ENCODE data around the gene EFNB2.

EFNB2 gene

DNA sequence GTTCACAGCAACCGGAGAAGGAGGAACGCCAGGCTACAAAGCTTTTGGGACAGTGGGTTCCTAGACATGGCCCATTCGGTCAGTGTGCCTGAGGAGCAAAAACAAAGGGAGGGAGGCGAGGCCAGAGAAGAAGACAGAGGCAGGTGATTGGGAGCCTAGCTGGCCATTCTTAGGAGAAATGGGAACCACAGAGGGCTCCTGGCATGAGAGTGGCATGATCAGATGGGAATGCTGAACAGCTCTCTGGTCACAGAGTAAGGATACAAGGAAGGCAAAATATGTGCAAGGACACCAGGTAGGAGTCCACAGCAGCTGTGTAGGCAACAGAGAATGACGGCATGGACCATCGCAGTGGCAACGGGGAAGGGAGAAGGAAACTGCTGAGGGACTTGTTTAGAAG lies 82.4 kb downstream of the EFNB2 start:
- DNase-seq (ENCODE audit: low read depth in 2 of 2), result no peak

DNA sequence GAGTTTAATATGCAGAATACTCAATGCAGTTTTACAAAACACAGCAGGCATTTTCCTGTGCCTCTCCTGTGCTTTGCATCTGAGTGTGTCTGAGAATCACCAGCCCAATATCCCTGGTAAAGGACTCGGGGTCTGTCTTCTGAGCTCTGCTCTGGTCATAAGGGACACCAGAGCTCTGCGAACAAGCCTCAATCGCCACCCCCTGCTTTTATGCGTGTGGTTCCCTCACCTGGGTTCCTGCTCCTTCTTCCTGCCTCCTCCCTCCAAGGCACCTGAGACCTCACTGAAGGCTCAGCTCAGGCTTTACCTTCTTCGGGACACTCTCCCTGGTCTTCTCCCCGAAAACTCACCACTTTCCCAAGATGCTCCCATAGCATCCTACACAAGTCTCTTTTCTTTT lies 84.5 kb downstream of the EFNB2 start:
- no peak for DNase-seq (ENCODE audit: low read depth in 2 of 2)

DNA sequence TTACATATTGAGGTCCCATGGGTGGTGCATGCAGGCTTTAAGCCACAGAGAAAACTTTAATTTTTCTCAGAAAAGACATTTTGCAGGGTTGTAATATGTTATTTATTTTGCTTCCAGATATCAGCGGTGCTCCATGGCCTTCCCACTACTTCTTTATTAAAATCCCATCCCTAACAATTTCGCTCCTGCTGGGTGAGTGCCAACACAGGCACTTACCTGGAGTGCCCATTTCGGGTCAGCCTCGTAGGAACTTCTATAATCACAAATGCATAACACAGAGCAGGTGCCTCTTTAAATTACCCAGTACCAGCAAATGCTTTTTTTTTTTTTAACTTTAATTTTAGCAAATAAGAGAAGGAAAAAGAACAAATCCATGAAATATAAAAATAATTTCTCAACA lies 86.4 kb downstream of the EFNB2 start:
- no peak for DNase-seq (ENCODE audit: low read depth in 2 of 2)

DNA sequence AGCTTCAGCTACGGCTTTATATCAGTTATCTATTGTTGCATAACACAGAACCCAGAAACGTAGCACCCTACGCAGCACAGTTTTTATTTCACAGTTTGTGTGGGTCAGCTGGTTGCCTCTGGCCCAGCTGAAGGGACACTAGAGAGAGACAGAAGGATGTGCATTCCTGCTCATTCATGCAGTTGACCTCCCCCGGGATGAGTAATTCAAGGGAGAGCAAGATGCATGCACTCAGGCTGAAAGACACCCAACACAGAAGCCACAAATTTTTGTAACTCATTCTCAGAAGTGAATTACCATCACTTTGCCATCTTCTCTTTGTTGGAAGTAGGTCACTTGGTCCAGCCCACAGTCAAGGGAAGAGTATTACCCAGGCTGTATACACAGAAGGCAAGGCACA lies 89.5 kb downstream of the EFNB2 start:
- DNase-seq (ENCODE audit: low read depth in 2 of 2), result no peak

DNA sequence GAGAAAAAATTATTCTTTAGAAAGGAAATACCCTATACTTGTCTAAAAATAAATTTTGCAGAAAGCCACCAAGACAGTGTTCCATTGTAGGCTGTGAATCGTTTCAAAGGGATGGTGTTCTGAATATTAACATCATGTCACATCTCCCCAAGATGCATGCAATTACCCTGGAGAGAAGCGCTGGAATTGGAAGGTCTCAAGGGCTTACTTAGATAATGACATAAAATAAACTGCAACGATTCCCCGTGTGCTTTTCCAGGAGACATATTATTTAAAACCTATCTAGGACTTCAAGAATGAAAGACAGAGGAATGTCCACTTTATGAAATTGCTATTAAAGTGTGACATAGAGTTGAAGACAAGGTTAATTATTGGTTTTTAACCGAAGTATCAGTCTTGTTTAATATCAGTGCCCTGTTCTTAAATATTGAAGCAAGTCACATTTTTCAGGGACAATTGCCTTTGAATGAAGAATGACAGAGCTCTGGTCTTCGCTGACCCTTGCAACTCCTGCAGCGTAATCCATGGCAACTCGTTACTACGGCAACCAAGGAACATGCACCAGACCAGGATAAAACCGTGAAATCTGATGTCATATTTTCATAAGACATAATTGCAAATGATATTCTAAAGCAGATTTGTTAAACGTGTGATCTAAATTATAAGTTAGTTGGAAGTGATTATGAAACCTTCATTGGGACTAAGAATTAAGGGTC lies 91.7 kb downstream of the EFNB2 start:
- no peak for DNase-seq (ENCODE audit: low read depth in 2 of 2)

DNA sequence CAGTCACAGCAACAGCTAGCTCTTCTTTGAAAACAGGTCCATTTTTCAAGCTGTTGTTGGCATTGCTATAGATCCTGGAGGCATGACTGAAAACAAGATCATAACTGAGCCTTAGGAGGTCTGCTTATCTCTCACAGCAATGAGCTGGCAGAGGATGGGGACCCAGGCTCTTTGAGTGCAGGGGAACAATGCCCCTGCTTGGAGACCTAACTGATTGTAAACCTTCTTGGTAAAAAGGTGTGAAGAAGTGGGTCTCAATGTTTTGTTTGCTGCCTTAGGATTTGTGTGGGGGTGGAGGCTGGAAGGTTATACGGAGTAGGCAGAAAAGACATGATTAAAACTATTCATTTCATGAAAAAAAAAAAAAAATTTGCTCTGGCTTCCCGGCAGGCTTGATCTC lies 94.6 kb downstream of the EFNB2 start:
- no peak for DNase-seq (ENCODE audit: low read depth in 2 of 2)

Measured in stimulated activated CD4-positive, alpha-beta T cell treated with anti-CD3 and anti-CD28 coated beads, Interleukin-1b, Interleukin-23, amount 100 ng/mL, for 1 hour (primary cell).